Suprapubic skin (tissue), 3 donors: ENCODE data around the gene CCDC50.

Experiments
- POLR2A ChIP-seq, 2 donors: fragments of 450-650 bp; IDR thresholded peaks; one replicate each; pipeline ENCODE4 v1.6.1; 2017; ENCODE audit warnings: antibody characterized with exemption in 2 of 2, mild to moderate bottlenecking in 2 of 2, moderate library complexity in 2 of 2
- TF ChIP-seq, protein P1 (sequence below), 2 donors: fragments of 200-600 bp in 1 of 2; fragments of 450-650 bp in 1 of 2; sonication (generic) in 1 of 2; IDR thresholded peaks; one replicate each; pipeline ENCODE4 v1.5.1; 2016 to 2019; ENCODE audit warnings: antibody characterized with exemption in 2 of 2, mild to moderate bottlenecking in 1 of 2, moderate library complexity in 1 of 2

DNA sequence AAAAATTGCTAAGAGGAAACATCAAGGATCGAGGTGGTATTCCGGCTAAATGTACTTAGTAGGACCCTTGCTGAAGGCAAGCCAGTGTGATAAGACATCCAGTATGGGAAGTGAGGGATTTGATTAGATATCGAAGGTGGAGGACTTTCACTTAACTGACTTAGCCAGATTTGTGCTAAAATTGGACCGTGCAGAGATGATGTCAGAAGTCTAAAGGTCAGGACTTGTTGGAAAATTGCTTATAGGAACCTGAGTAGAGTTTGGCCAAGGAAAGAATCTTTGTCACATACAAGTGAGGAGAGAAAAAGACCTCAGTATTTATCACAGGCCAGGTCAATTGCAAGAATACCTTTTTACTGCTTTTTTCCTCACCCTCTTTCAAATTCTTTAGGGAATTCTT, 100.9 kb downstream of the CCDC50 start:
- TF ChIP-seq POLR2A (IDR thresholded peaks at IDR 0.05), result no peak
- TF ChIP-seq, protein P1, sequence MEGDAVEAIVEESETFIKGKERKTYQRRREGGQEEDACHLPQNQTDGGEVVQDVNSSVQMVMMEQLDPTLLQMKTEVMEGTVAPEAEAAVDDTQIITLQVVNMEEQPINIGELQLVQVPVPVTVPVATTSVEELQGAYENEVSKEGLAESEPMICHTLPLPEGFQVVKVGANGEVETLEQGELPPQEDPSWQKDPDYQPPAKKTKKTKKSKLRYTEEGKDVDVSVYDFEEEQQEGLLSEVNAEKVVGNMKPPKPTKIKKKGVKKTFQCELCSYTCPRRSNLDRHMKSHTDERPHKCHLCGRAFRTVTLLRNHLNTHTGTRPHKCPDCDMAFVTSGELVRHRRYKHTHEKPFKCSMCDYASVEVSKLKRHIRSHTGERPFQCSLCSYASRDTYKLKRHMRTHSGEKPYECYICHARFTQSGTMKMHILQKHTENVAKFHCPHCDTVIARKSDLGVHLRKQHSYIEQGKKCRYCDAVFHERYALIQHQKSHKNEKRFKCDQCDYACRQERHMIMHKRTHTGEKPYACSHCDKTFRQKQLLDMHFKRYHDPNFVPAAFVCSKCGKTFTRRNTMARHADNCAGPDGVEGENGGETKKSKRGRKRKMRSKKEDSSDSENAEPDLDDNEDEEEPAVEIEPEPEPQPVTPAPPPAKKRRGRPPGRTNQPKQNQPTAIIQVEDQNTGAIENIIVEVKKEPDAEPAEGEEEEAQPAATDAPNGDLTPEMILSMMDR (IDR thresholded peaks at IDR 0.05), result no peak
